Measurements from ENCODE around the gene PEAK1. TPM values are rescaled to one million over a fixed set of nuclear protein-coding genes. Genes with fewer than 3 reads are reported as not detected.

The PEAK1 gene
- total RNA-seq, 2 experiments from 2014 or later: 9.2 to 11.0 TPM

- intact Hi-C loops (cut with DNase I, micrococcal nuclease): no loop called here
- Mint-ChIP-seq H3K4me3 (no peak overlapping the region), H3K36me3 (ENCODE audit: low read depth) (no peaks in the 10 kb centered on the region), H3K9me3 (no peaks in the 10 kb centered on the region), H3K27ac (no peak overlapping the region), H3K4me1 (ENCODE audit: low read depth) (peaks cover 5% of the 10 kb centered on the region), H3K27me3 (no peaks in the 10 kb centered on the region)
- H3K36me3 ChIP-seq (ENCODE audit: insufficient read depth, low read length): no peaks in the 10 kb centered on the region
- no peaks in the 10 kb centered on the region for H3K4me1 ChIP-seq (ENCODE audit: insufficient read depth, low read length)
- no peak for TF ChIP-seq CTCF (IDR thresholded peaks at IDR 0.05)
- H3K9me3 ChIP-seq (ENCODE audit: control insufficient read depth in 1 of 2, insufficient read depth in 1 of 2, low read length in 2 of 2): no peaks in the 10 kb centered on the region
- H3K27me3 ChIP-seq (ENCODE audit: control insufficient read depth in 1 of 2, insufficient read depth in 2 of 2, low read length in 2 of 2): no peaks in the 10 kb centered on the region
- H3K27ac ChIP-seq (ENCODE audit: low read depth in 1 of 2, low read length in 2 of 2): no peak overlapping the region
- no peak for ATAC-seq (ENCODE audit: poor library complexity)
- ChIA-PET POLR2A (no interaction called here), CTCF (no interaction called here)
- no peak overlapping the region for H3K4me3 ChIP-seq (ENCODE audit: low read length)
- no peak for DNase-seq
Observed at GRCh38 chr15:77243135-77243534, 176.8 kb downstream of the PEAK1 start.

- no peak overlapping the region for H3K27ac ChIP-seq (ENCODE audit: low read depth in 1 of 2, low read length in 2 of 2)
- no peaks in the 10 kb centered on the region for H3K9me3 Mint-ChIP-seq
- H3K27me3 Mint-ChIP-seq: no peaks in the 10 kb centered on the region
- no peak for TF ChIP-seq CTCF (IDR thresholded peaks at IDR 0.05)
- ChIA-PET POLR2A (no interaction called here), CTCF (no interaction called here)
- no peak overlapping the region for H3K27ac Mint-ChIP-seq
- intact Hi-C loops (cut with DNase I, micrococcal nuclease): no loop called here
- no peak overlapping the region for H3K4me3 ChIP-seq (ENCODE audit: low read length)
- H3K36me3 Mint-ChIP-seq (ENCODE audit: low read depth): peaks cover 5% of the 10 kb centered on the region
- H3K4me1 ChIP-seq (ENCODE audit: insufficient read depth, low read length): no peaks in the 10 kb centered on the region
- no peaks in the 10 kb centered on the region for H3K36me3 ChIP-seq (ENCODE audit: insufficient read depth, low read length)
- ATAC-seq (ENCODE audit: poor library complexity) (no peak), DNase-seq (no peak)
- no peaks in the 10 kb centered on the region for H3K27me3 ChIP-seq (ENCODE audit: control insufficient read depth in 1 of 2, insufficient read depth in 2 of 2, low read length in 2 of 2)
- H3K4me1 Mint-ChIP-seq (ENCODE audit: low read depth): peaks cover 5% of the 10 kb centered on the region
- no peak overlapping the region for H3K4me3 Mint-ChIP-seq
- H3K9me3 ChIP-seq (ENCODE audit: control insufficient read depth in 1 of 2, insufficient read depth in 1 of 2, low read length in 2 of 2): peaks cover 0 to 9% of the 10 kb centered on the region in 2 experiments
Observed at GRCh38 chr15:77239882-77240608, 179.9 kb downstream of the PEAK1 start.

- Histone ChIP-seq H3K36me3 (ENCODE audit: insufficient read depth, low read length) (no peaks in the 10 kb centered on the region), H3K4me3 (ENCODE audit: low read length) (no peak overlapping the region), H3K27ac (ENCODE audit: low read depth in 1 of 2, low read length in 2 of 2) (no peak overlapping the region), H3K9me3 (ENCODE audit: control insufficient read depth in 1 of 2, insufficient read depth in 1 of 2, low read length in 2 of 2) (peaks cover 0 to 9% of the 10 kb centered on the region in 2 experiments), H3K27me3 (ENCODE audit: control insufficient read depth in 1 of 2, insufficient read depth in 2 of 2, low read length in 2 of 2) (no peaks in the 10 kb centered on the region), H3K4me1 (ENCODE audit: insufficient read depth, low read length) (no peaks in the 10 kb centered on the region)
- Mint-ChIP-seq H3K4me3 (no peak overlapping the region), H3K9me3 (no peaks in the 10 kb centered on the region), H3K4me1 (ENCODE audit: low read depth) (no peaks in the 10 kb centered on the region), H3K27ac (no peak overlapping the region), H3K27me3 (no peaks in the 10 kb centered on the region), H3K36me3 (ENCODE audit: low read depth) (peaks cover 6% of the 10 kb centered on the region)
- DNase-seq (no peak), ATAC-seq (ENCODE audit: poor library complexity) (no peak)
- ChIA-PET POLR2A (no interaction called here), CTCF (no interaction called here)
- TF ChIP-seq CTCF (IDR thresholded peaks at IDR 0.05): no peak
- intact Hi-C loops (cut with DNase I, micrococcal nuclease): no loop called here
Observed at GRCh38 chr15:77235566-77235965, 184.3 kb downstream of the PEAK1 start.

All from CD4-positive, alpha-beta T cell (primary cell).